Activated gamma-delta T cell (primary cell): ENCODE measurements around the gene RIPPLY3.

Experiments used
- DNase-seq: peaks from one replicate; lab custom pipeline; 2025; lab: John Stamatoyannopoulos, UW

RIPPLY3 gene

DNA sequence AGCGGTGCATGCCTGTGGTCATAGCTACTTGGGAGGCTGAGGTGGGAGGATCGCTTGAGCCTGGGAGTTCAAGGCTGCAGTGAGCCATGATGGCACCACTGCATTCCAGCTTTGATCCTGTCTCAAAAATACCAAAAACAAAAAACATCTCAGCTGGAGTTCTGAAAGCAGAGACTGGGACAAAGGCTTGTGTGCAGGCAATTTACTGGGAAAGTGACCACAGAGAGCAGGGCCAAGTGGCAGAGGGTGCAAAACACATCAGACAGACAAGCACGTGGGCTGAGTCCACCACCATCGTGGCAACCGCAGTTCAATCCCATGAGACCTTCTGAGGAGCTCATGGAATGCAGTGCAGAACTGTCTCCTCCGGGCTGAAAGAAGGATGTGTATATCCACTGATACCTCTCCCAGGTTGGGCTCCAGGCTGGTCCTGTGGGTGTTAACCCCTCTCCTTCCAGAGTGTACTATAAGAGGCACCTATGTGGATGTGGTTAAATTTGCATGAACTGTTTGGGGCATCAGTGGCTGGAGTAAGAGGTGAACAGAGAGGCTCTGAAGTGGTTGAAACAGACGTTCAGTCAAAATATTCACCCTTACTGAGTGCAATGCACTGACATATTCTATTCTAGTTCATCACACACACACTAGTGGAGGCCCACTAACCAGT is 55.6 kb downstream of the RIPPLY3 start:
- DNase-seq, result no peak

DNA sequence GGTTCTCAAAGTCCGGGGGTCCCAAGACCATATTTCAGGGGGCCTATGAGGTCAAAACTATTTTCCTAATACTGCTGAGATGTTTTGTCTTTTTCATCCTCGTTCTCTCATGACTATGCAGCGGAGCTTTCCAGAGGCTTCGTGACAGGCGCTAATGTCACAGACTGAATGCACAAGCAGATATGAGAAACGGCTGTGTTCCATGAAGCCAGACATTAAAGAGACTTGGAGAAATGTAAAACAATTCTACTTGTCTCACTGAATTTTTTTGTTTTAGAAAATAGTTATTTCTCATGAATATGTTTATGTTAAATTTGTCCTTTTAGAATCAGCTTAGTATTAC is 56.1 kb downstream of the RIPPLY3 start:
- DNase-seq, result no peak

DNA sequence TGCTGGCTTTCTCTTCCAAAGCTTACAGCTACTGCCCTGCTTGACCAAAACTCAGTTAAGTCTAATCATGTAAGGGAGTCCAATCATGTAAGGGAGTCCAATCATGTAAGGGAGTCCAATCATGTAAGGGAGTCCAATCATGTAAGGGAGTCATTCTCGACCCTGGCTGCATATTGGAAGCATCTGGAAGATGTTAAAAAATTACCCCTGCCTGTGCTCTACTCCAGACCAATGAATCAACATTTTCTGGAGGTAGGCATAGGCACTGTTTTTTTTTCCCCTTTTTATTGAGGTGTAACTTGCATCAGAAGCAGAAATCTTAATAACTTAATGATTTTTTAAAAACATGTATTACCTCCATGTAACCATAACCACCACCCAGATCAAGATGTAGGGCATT is 56.9 kb downstream of the RIPPLY3 start:
- no peak for DNase-seq

DNA sequence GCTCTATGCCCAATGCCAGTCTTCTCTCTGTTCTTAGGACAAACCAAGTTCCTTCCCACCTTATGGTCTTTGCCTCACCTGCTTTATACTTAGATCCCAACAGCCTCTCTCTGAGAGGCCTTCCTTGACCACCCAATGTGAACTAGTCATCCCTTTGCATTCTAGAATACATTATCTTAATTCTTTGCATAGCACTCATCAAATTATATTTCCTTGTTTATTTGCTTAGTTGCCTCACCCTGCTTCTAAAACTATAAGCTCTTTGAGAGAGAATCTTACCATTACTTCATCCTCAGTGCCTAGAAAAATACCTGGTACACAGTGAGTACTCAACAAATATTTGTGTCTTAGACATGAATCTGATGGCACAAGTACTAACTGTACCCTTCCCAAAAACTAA is 58.3 kb downstream of the RIPPLY3 start:
- DNase-seq, result no peak

DNA sequence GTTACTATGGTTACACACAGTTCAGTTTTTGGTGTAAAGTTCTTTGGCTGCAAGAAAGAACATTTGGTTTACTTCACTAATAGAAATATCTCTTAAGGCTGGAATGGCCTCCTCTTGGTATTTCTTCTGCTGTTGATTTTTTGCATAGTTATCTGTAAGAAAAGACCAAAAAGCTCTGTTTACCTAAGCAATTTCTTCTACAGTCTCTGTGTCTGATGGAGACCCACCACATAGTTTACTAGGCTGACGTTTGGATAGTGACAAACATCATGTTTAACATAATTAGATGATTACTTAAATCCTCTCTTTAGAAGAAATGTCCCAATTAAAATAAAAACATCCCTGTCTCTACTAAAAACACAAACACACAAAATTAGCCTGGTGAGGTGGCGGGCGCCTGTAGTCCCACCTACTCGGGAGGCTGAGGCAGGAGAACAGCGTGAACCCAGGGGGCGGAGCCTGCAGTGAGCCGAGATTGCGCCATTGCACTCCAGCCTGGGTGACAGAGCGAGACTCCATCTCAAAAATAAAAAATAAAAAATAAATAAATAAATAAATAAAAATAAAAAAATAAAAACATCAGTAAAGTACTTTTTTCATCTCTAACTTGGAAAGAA is 59.2 kb downstream of the RIPPLY3 start:
- no peak for DNase-seq
